Stimulated activated CD4-positive, alpha-beta T cell treated with anti-CD3 and anti-CD28 coated beads, Interleukin-2, amount 100 ng/mL, for 24 hours (primary cell): ENCODE data around the gene TNFRSF11A.
A peak's percentile ranks its signal among the peaks of the same experiment; 100 is the strongest.

Experiments
- DNase-seq, 2 donors: peaks; one replicate each; pipeline ENCODE4 v3.0.0-alpha.2; 2020

TNFRSF11A gene

GRCh38 chr18:62386091-62386490 is 61.0 kb downstream of the TNFRSF11A start:
- DNase-seq: no peak

GRCh38 chr18:62386601-62387000 is 61.5 kb downstream of the TNFRSF11A start:
- no peak for DNase-seq

DNA sequence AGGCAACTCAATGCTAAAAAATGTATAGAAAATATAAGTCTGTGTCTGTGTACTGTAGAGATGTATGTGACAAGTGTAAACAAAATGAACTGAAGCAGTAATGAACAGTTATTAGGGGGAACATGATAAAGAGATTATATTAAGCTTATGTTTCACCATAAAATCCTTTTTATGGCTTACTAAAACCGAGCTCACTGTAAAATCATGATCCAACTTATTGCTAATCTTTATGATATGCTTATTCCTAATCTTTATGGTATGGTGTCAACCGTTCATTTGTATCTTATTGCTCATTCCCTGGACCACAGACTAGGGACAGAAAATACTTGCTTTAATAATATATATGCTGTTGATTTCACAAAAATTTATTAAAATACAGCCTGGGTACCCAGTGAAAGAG is 62.1 kb downstream of the TNFRSF11A start:
- DNase-seq: no peak

DNA sequence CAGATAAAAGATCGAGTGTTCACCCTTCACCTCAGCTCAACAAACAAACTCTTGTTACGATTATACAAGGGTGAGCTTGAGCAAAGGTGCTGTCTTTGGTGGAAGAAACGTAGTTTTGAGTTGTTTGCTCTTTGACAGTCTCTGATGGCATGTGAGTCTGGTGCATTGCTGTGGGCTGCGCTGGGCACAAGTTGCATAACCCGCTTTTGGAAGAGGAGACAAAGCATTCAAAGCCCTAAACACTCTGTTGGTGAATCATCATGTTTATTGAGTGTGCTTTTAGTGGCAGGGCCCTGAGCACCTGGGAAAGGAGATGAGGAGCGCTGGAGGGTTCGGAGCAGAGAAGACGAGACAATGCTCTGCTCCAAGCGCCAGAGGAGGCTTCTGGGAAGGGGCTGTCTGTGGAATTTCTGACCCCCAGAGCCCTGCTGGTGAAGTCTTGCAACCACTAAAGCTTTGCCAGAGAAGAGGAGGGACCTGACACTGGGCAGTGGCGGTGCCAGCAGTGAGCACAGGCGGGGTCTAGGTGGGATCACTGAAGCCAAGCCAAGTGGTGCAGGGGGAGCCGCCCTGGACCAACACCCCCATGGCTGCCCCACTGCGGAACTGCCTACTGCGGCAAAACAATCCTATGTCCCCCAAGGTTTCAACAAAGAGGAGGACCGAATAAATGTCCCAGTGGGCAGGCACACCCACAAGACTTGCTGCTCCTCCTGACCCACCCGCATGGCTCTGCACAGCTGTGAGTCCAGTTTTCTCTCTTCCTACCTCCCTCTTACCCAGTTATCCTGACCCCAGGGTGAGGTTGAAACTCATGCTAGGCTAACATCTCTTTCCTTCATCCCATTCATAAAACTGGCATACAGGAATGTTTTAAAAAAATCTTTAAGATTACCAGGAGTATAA is 64.0 kb downstream of the TNFRSF11A start:
- DNase-seq: no peak

DNA sequence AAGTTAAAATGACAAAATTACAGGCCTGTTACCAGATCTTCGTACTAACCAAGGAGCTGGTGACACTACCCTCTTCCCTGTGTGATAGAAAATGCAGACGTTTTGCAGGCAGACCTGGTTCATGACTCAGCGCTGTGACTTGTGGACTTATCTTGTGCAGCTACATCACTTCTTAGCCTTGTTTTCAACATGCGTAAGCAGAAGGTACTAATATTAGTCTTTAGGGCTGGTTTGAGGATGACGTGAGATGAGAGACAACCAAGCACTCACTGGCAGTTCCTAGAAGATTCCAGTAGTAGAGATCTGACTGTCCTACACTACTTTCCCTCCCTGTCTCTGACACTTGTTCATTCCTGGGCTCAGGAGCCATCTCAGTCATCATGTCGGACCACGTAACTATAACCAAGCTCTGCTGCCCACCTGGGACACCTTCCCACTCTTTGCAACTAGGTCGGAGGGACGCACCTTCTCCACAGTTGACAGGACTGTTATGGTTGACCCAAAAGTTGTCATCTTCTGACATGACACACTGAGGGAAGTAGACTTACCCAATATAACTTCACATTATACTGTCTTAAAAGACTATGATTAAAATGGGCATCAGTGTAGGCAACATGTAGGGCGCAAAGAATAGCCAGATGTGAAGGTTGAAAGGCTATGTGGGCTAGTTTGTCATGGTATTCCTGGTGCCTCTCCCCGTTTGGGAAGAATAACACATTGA is 64.8 kb downstream of the TNFRSF11A start:
- DNase-seq: no peak

DNA sequence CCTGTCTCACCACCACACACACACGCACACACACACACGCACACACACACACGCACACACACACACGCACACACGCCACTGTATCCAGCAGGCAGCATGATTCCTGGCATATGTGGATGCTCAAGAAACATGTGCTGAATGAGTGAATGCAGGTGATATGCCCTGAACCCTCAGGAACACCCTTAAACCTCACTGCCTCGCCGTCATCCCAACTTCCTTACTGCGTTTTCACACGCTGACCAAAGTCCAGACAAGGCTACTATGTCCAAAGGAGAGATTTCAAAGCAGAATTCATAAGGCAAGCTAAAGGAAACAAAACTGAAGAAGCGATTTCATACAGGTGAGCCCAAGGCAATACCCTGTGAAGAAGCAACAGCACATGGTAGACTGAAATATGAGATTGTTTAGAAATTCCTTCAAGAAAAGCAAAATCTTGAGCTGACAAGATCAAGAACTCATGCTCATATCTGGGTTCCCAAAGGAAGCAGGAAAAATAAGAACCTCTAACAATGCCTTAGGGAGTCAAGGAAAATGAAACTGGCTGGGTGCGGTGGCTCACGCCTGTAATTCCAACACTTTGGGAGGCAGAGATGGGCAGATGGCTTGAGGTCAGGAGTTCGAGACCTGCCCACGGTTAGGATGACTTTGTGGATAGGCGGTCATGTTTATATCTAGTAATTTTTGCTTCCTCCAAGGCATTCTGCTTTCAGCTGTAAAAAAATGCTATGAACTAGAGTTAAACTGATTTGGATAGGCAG is 69.1 kb downstream of the TNFRSF11A start:
- DNase-seq: no peak

DNA sequence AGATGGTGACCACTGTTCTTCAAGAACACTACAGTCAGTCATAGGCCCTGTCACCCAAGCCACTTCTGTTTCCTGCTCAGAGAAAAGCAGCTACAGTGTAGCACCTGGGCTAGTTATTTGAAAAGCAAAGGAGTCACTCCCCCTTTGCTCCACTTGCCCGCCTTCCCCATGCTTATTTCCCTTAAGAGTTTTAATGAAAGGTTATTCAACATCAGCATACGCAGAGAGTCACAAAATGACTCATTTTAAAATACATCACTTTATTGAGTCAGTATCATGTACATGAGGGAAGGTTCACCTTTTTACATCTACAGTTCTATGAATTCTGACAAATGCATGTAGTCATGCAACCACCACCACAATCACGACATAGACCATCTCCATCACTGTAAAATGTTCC is 71.3 kb downstream of the TNFRSF11A start:
- DNase-seq: no peak

- DNase-seq: no peak
Measured at GRCh38 chr18:62396967-62397366, 71.9 kb downstream of the TNFRSF11A start.

GRCh38 chr18:62398291-62398690 is 73.2 kb downstream of the TNFRSF11A start:
- DNase-seq: no peak

DNA sequence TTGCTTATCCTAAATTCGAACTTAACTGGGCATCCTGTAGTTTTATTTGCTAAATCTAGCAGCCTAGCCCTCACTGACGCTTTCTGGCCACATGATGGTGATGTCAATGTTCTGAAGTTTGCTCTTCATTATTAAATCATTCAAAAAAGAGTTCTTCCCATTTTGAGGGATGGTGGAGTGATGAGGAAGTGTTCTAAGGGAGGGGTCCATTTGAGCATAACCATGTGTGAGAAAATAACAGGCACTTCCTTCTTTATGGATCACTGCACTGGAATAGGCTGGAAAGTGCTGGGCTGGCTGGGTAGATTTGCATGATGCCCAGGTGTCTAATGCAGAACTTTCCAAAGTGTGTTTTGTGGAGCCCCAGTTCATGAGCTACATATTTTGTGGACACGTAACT is 74.2 kb downstream of the TNFRSF11A start:
- no peak for DNase-seq

DNA sequence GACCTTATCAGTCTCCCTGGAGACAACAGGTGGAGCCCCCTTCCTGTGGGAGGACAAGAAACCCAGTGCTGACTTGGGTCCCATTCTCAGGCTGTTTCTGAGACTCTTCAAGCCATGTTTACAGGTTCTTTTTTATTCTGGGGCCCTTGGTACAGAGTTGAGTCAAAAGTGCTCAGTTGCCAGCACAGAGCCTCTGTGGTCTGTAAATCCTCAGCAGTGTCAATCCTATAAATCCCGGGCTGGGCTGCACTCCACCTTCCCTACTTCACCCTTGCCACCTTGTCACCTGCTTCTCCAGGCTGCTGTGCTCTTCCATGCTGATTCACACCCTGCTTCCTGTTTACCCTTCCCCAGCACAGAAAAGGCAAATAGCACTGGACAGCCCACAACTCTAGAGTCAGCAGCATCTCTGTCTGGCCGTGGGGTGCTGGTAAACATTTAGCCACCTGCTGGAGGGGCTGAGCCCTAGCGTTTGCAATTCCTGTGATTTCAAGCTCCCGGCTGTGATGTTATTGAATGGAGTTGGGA is 74.7 kb downstream of the TNFRSF11A start:
- DNase-seq: no peak

GRCh38 chr18:62400916-62401315 is 75.8 kb downstream of the TNFRSF11A start:
- no peak for DNase-seq

GRCh38 chr18:62402342-62402948 is 77.3 kb downstream of the TNFRSF11A start:
- no peak for DNase-seq

DNA sequence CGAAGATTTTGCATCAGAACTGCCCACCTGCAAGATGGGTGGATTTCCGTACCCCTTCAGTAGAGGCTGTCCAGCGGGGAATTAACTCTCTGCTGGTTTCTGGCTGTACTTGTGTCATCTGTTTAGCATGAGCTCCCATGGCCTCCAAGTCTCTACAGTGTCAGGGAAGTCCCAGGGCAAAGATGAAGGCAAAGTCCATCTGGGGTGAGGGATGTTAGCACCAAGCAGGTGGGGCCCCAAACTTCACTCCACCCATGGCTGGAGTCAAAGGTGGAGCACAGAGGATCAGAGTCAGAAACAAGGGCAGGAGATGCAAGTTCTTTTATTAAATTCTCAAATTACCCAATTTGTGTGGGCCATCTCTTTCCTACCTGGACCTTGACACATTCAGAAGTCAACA is 78.0 kb downstream of the TNFRSF11A start:
- no peak for DNase-seq

- DNase-seq: no peak
Measured at GRCh38 chr18:62404881-62405280, 79.8 kb downstream of the TNFRSF11A start.

DNA sequence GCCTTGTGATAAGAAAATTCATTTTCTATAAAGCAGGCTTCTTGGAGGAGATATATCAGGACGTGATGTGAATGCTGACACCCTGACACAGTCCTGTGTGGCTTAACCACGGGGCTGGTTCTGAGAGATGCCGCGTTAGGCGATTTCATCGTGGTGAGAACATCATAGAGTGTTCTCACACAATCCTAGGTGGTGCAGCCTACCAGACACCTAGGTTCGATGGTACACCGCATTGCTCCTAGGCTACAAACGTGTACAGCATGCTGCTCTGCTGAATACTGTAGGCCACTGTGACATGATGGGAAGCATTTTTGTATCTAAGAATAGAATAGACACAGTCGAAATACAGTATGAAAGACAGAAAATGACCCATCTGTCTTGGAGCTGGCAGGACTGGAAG is 82.5 kb downstream of the TNFRSF11A start:
- DNase-seq: no peak

GRCh38 chr18:62409821-62410220 is 84.7 kb downstream of the TNFRSF11A start:
- DNase-seq: no peak

DNA sequence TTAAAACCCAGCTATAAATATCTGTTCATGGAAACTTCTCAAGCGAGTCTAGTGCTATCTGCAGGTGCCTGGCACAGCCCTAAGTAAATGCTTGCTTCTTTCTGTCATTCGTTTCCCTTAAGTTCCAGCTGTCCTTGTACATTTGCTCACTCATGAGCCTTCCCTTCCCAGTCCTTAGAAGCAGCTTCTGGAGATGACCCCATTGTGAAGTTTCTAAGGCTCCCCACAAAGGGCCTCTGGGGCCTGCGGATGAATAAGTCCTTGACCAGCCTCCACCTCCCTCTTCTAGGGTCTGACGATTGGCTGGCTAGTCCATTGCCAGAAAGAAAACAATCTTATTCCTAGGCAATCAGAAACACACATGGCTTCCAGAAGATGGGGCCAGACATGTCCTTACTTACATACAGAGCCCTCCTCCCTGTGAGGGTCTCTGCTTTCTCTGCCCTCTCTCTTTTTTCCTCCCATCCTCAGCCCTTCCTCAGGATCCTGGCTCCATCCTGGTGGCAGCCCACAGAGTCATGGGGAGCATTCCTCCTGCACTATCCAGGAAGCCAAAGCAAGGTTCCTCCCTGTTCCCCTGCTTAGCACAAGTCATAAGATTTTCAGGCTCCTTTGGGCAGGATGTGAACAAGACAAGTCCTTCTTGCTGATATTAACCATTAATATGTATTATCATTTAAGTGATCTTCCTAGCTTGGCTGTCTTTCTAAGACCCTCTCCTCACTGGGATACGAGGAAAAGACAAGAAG is 87.3 kb downstream of the TNFRSF11A start:
- DNase-seq: no peak

DNA sequence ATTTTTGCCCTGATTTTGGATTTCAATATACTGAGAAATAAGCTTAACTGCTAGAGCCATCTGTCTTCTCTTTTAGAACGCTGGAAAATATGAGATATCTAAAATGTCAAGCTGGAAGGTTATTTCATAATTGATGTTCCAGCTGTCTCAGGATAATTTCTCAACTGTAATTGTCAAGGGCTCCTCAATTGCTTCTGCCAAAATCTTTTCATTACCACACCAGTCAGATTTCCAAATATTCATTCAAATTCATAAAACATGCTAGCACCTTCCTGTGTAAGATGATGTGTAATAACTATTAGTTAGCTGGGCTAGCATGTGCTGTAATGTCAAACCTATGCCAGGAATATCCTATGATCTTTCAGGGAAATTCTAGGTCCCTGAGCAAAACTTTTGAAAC is 88.1 kb downstream of the TNFRSF11A start:
- no peak for DNase-seq

DNA sequence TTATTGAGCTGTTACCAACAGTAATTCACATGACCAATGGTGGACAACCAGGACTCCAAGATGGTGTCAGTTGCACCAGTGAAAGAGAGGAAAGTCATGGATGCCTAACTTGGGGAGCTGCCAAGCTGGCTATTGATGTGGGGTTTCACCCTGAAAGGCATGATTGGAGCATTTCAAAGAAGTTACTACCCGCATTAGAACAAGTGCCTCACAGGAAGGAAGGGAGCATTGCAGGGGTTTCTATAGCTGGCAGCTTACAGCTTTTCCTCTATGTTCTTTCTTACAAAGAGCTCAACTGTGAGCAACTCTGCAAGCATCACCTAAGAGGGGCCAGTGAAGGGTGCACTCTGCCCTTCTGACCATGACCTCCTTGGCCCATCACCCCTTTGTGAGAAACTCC is 93.1 kb downstream of the TNFRSF11A start:
- no peak for DNase-seq

- DNase-seq: peak; percentile 10 to 28
Measured at GRCh38 chr18:62420151-62420512, 95.0 kb downstream of the TNFRSF11A start.
